Amniotic epithelial cell (primary cell): ENCODE measurements around the gene GALNT2.

Experiments
- DNase-seq: peaks from one replicate; pipeline ENCODE4 v3.0.0-alpha.2; 2010; ENCODE audit warnings: low read depth

GALNT2 gene

DNA sequence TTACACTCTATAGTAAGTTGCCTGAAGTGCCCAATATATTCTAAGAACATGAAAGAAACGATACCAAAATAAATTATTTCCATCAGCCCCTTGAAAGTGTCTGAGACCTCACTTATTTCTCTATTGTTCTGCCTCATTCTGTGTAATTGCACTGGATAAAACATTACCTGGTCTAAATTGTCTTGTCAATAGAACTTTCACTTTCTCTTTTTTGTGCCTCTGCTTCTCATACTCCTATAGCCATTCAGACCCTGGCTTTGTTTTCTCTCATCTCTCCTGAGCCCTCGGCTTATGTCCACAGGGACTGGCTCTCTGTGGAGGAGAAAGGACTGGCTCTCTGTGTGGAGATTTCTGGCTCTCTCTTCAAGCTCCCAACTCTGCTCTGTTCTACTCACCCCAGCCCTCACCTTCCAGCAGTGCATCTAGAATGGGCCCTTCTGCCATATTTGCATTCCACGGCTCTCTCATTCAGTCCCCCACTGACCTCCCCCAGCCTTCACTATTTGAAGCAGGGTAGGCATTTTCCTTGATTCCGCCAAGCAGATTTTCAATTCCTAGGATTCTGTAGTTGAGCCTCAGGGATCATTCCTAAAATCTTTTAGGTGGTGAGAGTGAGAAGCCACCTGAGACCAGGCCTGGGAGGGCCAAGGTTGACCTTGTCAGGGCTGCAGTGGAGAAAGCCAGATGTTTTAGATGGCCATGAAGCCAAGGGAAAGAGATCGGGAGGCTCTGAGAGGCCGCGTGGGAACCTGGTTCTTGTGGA is 15.9 kb upstream of the GALNT2 start:
- DNase-seq, result no peak

GRCh38 chr1:230052018-230052417 is 15.0 kb upstream of the GALNT2 start:
- no peak for DNase-seq

- no peak for DNase-seq
Measured at GRCh38 chr1:230052665-230053064, 14.4 kb upstream of the GALNT2 start.

DNA sequence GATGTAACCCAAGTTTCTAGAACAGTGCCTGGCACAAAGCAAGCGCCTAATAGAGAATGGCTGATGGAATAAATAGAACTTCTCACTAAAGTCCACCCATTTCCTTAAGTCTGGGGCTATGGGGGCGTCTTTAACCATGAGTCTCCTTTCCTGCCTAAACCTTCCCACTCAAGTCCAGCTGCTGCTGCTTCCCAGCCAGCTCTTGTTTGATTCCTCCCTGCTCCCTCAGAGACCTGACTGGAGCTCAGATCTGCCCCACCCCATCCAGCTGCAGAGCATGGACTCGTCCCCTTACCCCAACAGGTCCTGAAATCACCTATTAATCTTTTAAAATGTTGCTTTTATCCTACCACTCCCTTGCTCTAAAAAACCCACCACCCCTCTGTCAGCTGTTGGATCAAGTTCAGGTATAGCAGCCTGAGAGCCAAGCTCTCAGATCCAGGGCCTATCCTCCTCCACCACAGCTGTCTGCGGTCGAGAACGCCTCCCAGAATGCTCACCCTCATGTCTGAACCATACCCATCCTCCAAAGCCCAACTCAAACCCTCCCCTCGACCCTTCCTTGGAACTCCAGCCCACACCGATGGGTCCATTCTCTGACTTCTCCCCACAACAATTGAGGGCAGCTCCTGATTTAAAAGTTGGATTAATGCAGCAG is 12.8 kb upstream of the GALNT2 start:
- DNase-seq, result no peak

- no peak for DNase-seq
Measured at GRCh38 chr1:230056098-230056497, 10.9 kb upstream of the GALNT2 start.

DNA sequence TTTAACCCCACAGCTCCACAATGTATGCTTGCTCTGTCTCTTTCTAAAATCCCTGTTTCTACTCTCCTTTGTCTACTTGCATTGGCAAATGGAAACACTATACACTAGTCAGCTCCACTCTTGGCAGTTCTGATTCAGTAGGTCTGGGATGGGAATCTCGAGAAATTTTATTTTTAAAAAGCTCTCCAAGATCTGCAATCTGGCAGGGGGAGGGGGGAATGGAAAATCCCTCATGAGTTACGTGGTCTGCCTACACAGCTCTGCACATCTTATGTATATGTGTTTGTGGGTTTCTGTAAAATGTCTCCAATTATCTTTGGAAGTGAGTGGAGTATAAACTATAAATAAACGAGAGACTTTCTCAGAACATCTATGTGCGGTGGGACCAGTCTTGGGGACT is 9.9 kb upstream of the GALNT2 start:
- DNase-seq, result no peak

- no peak for DNase-seq
Measured at GRCh38 chr1:230057681-230058565, 9.1 kb upstream of the GALNT2 start.

GRCh38 chr1:230058626-230059025 is 8.4 kb upstream of the GALNT2 start:
- DNase-seq, result no peak

- no peak for DNase-seq
Measured at GRCh38 chr1:230061801-230062200, 5.2 kb upstream of the GALNT2 start.

DNA sequence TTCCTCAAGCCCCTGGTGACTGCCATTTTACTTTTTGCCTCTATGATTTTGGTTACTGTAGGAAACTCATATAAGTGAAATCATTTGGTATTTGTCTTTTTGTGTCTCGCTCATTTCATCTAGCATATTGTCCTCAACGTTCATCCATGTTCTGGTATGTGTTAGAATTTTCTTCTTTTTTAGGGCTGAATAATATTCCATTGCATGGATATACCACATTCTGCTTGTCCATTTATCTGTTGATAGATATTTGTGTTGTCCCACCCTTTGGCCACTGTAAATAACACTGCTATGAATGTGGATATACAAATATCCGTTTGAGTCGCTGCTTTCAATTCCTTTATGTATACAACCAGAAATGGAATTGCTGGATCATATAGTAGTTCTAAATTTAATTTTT is 4.5 kb upstream of the GALNT2 start:
- DNase-seq, result no peak

- DNase-seq, result no peak
Measured at GRCh38 chr1:230064283-230064682, 2.8 kb upstream of the GALNT2 start.

DNA sequence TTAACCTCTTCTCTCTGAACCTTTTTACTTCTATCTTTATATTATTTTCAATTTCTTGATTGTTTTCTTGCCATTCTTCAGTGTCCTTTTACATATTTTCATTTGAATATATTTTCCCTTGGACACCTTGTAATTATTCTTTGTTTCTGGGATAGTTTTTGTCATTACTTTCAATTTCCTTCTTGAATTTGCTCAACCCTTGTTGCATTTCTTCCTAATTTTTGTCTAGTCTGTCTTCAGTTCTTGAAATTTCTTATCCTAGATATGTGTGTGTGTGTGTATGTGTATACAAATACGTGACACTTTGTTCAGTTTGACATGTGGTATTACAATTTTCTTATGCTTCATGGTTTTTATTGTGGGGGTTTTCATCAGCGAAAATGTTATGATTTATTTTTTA is 1.9 kb upstream of the GALNT2 start:
- no peak for DNase-seq

DNA sequence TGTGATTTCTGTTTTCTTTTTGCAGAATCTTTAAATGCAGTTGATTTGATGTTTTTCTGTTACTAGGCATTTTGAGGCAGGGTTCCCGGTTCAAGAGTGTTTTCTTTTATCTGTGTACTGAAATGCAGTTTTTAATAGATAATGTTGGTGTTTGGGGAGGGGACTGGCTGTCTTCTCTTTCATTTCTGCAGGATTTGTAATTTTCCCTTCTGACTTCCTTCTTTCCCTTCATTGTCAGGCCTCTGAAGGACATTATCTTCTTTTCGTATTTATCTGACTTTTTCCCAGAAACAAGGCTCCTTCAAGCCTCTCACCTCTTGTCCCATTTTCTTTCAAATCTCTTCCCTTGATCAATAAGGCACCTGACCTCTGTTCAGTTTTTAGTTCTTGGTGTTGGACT is 1.5 kb upstream of the GALNT2 start:
- no peak for DNase-seq

DNA sequence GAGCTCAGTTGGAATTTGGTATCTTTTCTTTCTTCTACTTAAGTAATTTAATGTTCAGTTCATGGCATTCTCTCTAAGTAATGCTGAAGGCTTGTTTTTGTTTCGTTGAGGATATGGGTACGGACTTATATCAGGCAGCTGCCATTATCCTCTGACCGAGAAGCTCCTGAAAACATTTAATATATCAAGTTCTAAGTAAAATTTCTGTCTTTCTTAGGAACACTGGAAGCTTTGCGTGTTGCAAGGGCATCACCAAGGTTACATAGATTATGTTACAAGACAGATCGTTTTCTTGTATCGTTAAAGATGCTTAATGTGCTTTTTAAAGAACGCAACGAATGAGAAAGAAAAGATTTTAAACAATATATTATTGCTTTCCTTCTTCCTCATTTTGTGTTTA is 1.0 kb upstream of the GALNT2 start:
- DNase-seq, result no peak

DNA sequence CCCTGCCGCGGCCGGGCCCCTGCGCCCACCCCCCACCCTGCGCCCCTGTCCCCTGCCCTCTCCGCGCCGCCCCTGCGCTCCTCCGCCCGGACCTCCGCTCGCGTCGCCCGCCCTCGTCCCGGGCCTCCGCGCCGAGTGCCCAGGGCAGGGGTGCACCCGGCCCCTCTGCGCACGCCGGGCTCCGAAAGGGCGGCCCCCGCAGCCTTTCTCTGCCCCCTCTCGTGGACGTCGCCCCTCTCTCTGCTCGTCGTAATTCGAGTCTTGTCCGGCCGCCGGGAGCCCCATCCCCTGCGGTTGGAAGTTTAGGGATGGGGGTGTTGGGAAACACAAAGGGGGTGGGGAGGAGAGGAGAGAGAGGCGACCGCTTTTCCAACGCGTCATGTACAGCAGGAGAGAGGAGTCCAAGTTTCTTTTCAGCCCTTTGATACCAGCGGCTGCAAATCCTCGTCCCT is 407 bp downstream of the GALNT2 start:
- no peak for DNase-seq

- DNase-seq, result no peak
Measured at GRCh38 chr1:230067871-230068620, 1.0 kb downstream of the GALNT2 start.

- no peak for DNase-seq
Measured at GRCh38 chr1:230068621-230068873, 1.5 kb downstream of the GALNT2 start.

DNA sequence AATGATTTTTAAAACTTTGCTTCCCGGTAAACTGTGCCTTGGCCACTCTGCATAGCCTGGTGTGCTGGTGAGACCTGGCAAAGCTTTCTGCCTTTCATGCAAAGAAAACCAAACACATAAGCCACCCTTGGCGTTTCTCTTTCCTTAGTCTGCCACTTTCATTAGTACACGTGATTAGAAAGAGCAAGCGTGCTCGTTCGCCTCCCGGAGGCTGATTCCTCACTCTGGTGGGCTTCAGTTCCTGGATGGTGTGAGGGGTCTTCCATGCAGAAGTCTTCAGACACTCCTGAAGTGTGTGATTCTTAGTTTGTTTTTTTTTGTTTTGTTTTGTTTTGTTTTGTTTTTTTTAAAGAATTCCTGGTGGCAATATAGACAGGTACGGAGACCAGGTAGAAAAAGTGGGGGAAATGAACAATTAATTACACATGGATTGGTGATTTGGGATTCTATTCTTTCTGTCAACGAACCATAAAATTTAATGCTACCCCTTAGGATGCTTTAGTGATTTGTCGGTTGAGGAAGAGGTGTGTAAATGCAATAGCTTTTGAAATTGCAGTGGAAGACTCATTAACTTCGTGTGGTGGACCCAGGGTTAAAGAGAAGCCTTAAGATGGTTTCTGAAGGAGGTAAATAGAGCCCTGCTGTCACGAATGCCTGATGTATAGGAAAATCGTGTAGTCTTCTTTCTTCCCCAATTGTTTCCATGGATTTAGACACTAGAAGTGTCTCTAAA is 2.1 kb downstream of the GALNT2 start:
- DNase-seq, result no peak

GRCh38 chr1:230069796-230070195 is 2.8 kb downstream of the GALNT2 start:
- DNase-seq, result no peak

DNA sequence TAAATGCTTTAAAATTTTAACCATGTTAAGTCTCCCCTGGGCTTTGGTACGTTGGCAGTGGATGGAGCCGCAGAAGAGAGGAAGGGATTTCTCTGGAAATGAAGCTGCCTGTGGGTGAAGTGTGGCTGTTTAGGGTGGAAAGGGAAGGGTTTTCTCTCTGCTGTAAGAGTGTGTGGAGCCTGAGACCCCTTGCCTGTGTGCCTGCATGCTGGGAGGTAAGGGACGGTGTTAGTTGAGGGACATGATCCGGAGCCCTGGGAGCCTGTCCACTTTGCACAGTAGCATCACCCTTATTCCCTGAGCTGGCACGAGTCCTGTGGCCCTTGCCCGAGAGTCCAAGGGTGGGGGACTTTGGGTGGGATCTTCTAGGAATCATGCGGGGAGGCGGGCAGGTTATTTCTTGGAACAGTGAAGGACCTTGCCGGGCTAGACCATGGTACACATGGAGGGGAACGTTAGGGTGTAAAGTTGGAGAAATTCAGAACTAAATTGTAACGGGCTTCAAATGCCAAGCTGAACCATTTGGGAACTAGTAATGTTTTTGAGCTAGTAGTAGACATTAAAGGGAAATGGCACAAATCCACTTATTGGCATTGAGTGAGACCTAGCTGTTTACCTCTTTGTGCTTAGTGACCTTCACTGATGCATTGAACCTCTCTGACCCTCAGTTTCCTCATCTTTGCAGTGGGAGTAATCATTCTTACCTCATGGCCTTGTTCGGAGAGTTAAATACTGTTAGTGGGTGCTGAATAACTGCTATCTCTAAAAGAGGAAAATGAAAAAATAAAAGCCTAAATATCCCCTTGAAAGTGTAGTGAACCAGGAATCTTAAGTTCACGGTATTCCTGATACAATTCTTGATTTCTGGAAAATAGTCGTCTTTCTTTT is 3.5 kb downstream of the GALNT2 start:
- no peak for DNase-seq

DNA sequence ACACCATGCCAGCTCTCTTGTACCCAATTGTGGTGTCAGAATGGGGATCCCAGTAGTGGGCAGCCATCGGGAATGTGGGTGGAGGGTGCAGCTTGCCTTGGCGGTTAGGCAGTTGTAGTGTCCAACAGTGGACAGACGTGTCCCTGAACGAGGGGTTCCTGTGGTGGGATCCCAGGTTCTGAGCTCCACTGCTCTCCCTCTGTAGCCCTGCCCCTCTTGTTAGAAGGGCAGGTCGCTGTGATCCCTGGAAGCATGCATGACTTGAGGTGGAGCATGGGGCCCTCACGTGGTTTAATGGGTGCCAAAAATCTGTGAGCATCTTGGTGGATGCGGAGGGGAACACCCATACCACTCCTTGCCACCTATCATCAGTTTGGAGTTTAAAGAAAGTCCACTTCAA is 4.3 kb downstream of the GALNT2 start:
- DNase-seq, result no peak
